Ishikawa (cell line): ENCODE results near the gene PPFIA4.

ENCODE experiments used
- CEBPB ChIP-seq: IDR thresholded peaks from 2 replicates; pipeline ENCODE4 v1.6.1; 2012
- CREB1 ChIP-seq: IDR thresholded peaks from 2 replicates; pipeline ENCODE4 v1.6.1; 2012; ENCODE audit warnings: low read depth
- EGR1 ChIP-seq: IDR thresholded peaks from 2 replicates; pipeline ENCODE4 v1.6.1; 2012
- EP300 ChIP-seq: IDR thresholded peaks from 2 replicates; pipeline ENCODE4 v1.6.1; 2012; ENCODE audit warnings: borderline replicate concordance
- FOXM1 ChIP-seq: IDR thresholded peaks from 2 replicates; pipeline ENCODE4 v1.6.1; 2012; ENCODE audit warnings: low read depth, borderline replicate concordance
- MAX ChIP-seq: IDR thresholded peaks from 2 replicates; pipeline ENCODE4 v1.6.1; 2012
- NFIC ChIP-seq: IDR thresholded peaks from 2 replicates; pipeline ENCODE4 v1.6.1; 2012
- RAD21 ChIP-seq: IDR thresholded peaks from 2 replicates; pipeline ENCODE4 v1.6.1; 2012; ENCODE audit warnings: low read depth
- REST ChIP-seq: IDR thresholded peaks from 2 replicates; pipeline ENCODE4 v1.6.1; 2012; ENCODE audit warnings: low read depth, mild to moderate bottlenecking
- TAF1 ChIP-seq: IDR thresholded peaks from 2 replicates; pipeline ENCODE4 v1.6.1; 2012; ENCODE audit warnings: low read depth, mild to moderate bottlenecking
- TCF12 ChIP-seq: IDR thresholded peaks from 2 replicates; pipeline ENCODE4 v1.6.1; 2012; ENCODE audit warnings: low read depth
- TEAD4 ChIP-seq: IDR thresholded peaks from 2 replicates; pipeline ENCODE4 v1.6.1; 2012
- USF1 ChIP-seq: IDR thresholded peaks from 2 replicates; pipeline ENCODE4 v1.6.1; 2012
- YY1 ChIP-seq: IDR thresholded peaks from 2 replicates; pipeline ENCODE4 v1.6.1; 2012; ENCODE audit warnings: low read depth
- ZBTB7A ChIP-seq: IDR thresholded peaks from 2 replicates; pipeline ENCODE4 v1.6.1; 2012; ENCODE audit warnings: low read depth

Gene PPFIA4

GRCh38 chr1:203073469-203073868 lies 47.2 kb downstream of the PPFIA4 start:
- TF ChIP-seq CREB1: no peak
- no peak for TF ChIP-seq REST
- TF ChIP-seq ZBTB7A: no peak
- TF ChIP-seq TAF1: no peak
- no peak for TF ChIP-seq FOXM1
- TF ChIP-seq TCF12: no peak
- no peak for TF ChIP-seq USF1
- no peak for TF ChIP-seq NFIC
- TF ChIP-seq CEBPB: no peak
- TF ChIP-seq YY1: no peak
- TF ChIP-seq MAX: no peak
- no peak for TF ChIP-seq TEAD4
- no peak for TF ChIP-seq EP300

GRCh38 chr1:203074610-203075009 lies 48.3 kb downstream of the PPFIA4 start:
- TF ChIP-seq REST (no peak), EP300 (no peak), TCF12 (no peak), CREB1 (no peak), EGR1 (no peak), CEBPB (no peak), NFIC (no peak), MAX (no peak), TAF1 (no peak), FOXM1 (no peak), TEAD4 (no peak), ZBTB7A (no peak), USF1 (no peak), RAD21 (no peak), YY1 (no peak)

- TF ChIP-seq YY1 (no peak), FOXM1 (no peak), TCF12 (no peak), CREB1 (no peak), TEAD4 (no peak), EP300 (no peak), TAF1 (no peak), USF1 (no peak), CEBPB (no peak), REST (no peak), NFIC (no peak), ZBTB7A (no peak)
These were observed 49.1 kb downstream of the PPFIA4 start for GRCh38 chr1:203075236-203076030.

- TF ChIP-seq EP300 (no peak), CEBPB (no peak), YY1 (no peak), NFIC (no peak), REST (no peak), ZBTB7A (no peak), USF1 (no peak), TCF12 (no peak), TAF1 (no peak), MAX (no peak), TEAD4 (no peak), RAD21 (no peak), FOXM1 (no peak), CREB1 (no peak), EGR1 (no peak)
These were observed 49.8 kb downstream of the PPFIA4 start for GRCh38 chr1:203076031-203076511.
